Mesenchymal stem cell (in vitro differentiated cells and primary cell): Measurements from ENCODE around the gene AK2.
"Not testable (repeated sequence)": the region's sequence is repeated elsewhere in the genome, so short reads cannot be mapped to it uniquely, and the experiment has no call there.

Experiments
- DNase-seq: peaks from one replicate; pipeline ENCODE4 v3.0.0-alpha.2; 2013
- H2AFZ ChIP-seq: one replicate; pipeline ENCODE4 v1.6.1; 2013; ENCODE audit warnings: low read depth, mild to moderate bottlenecking, control low read depth, inconsistent platforms, low read length, moderate library complexity
- H2AK5ac ChIP-seq: 2 replicates; pipeline ENCODE4 v1.6.1; 2013; ENCODE audit warnings: low read length, moderate library complexity, mild to moderate bottlenecking, inconsistent platforms; ENCODE audit not compliant: severe bottlenecking
- H2BK120ac ChIP-seq: one replicate; pipeline ENCODE4 v1.6.1; 2013; ENCODE audit warnings: low read depth, mild to moderate bottlenecking, inconsistent platforms, low read length, moderate library complexity
- H2BK12ac ChIP-seq, 2 experiments: one replicate each; pipeline ENCODE4 v1.6.1; 2013; ENCODE audit warnings: inconsistent platforms in 2 of 2, low read length in 2 of 2, mild to moderate bottlenecking in 2 of 2, moderate library complexity in 2 of 2, control low read depth in 1 of 2
- H2BK15ac ChIP-seq: one replicate; pipeline ENCODE4 v1.6.1; 2013; ENCODE audit warnings: mild to moderate bottlenecking, low read depth, inconsistent platforms; ENCODE audit not compliant: poor library complexity, severe bottlenecking
- H2BK5ac ChIP-seq: 2 replicates; pipeline ENCODE4 v1.6.1; 2013; ENCODE audit warnings: low read depth, mild to moderate bottlenecking, low read length, control low read depth, inconsistent platforms; ENCODE audit not compliant: poor library complexity, severe bottlenecking
- H3K14ac ChIP-seq, 2 experiments: one replicate each; pipeline ENCODE4 v1.6.1; 2013; ENCODE audit warnings: inconsistent platforms in 2 of 2, low read length in 2 of 2, control low read depth in 1 of 2, mild to moderate bottlenecking in 1 of 2, moderate library complexity in 1 of 2
- H3K18ac ChIP-seq, 2 experiments: one replicate each; pipeline ENCODE4 v1.6.1; 2013; ENCODE audit warnings: inconsistent platforms in 2 of 2, low read length in 2 of 2, control low read depth in 1 of 2, low read depth in 1 of 2, mild to moderate bottlenecking in 1 of 2
- H3K23ac ChIP-seq, 2 experiments: one replicate each; pipeline ENCODE4 v1.6.1; 2013; ENCODE audit warnings: inconsistent platforms in 2 of 2, low read length in 2 of 2, mild to moderate bottlenecking in 2 of 2, moderate library complexity in 2 of 2, control low read depth in 1 of 2
- H3K27ac ChIP-seq: 2 replicates; pipeline ENCODE4 v1.5.1; 2013; ENCODE audit warnings: mild to moderate bottlenecking, moderate library complexity, low read length, control low read depth, inconsistent platforms; ENCODE audit not compliant: poor library complexity, severe bottlenecking
- H3K27me3 ChIP-seq, 2 experiments: 2 replicates each; pipeline versions ENCODE4 v1.6.1 to v1.7.0; 2013; ENCODE audit warnings: low read length in 2 of 2, mild to moderate bottlenecking in 2 of 2, moderate library complexity in 2 of 2, control low read depth in 1 of 2, inconsistent platforms in 1 of 2; ENCODE audit not compliant: control insufficient read depth in 1 of 2, insufficient read depth in 1 of 2
- H3K36me3 ChIP-seq, 2 experiments: 2 replicates each; pipeline versions ENCODE4 v1.6.1 to v1.7.0; 2013; ENCODE audit warnings: low read length in 2 of 2, control low read depth in 1 of 2, inconsistent platforms in 1 of 2, low read depth in 1 of 2, mild to moderate bottlenecking in 1 of 2; ENCODE audit not compliant: insufficient read depth in 2 of 2, control insufficient read depth in 1 of 2
- H3K4ac ChIP-seq, 2 experiments: one replicate each; pipeline ENCODE4 v1.6.1; 2013; ENCODE audit warnings: inconsistent platforms in 2 of 2, low read length in 2 of 2, mild to moderate bottlenecking in 2 of 2, moderate library complexity in 2 of 2, control low read depth in 1 of 2, low read depth in 1 of 2
- H3K4me1 ChIP-seq: 2 replicates; pipeline ENCODE4 v1.6.1; 2013; ENCODE audit warnings: low read depth, low read length, control low read depth; ENCODE audit not compliant: control insufficient read depth, insufficient read depth
- H3K4me2 ChIP-seq: 2 replicates; pipeline ENCODE4 v1.6.1; 2013; ENCODE audit warnings: low read length, mild to moderate bottlenecking, inconsistent platforms; ENCODE audit not compliant: poor library complexity, severe bottlenecking
- H3K4me3 ChIP-seq, 2 experiments: 2 replicates each; pipeline versions ENCODE4 v1.5.1 to v1.7.0; 2013; ENCODE audit warnings: low read length in 2 of 2, mild to moderate bottlenecking in 2 of 2, control low read depth in 1 of 2, low read depth in 1 of 2; ENCODE audit not compliant: insufficient read depth in 1 of 2
- H3K79me1 ChIP-seq: replicated peaks from 2 replicates; pipeline ENCODE4 v1.6.1; 2013; ENCODE audit warnings: mild to moderate bottlenecking, control low read depth, low read length, inconsistent platforms; ENCODE audit not compliant: poor library complexity, severe bottlenecking
- H3K9ac ChIP-seq: 2 replicates; pipeline ENCODE4 v1.7.0; 2013; ENCODE audit warnings: mild to moderate bottlenecking, low read length, moderate library complexity
- H3K9me3 ChIP-seq: 2 replicates; pipeline ENCODE4 v1.7.0; 2013; ENCODE audit warnings: mild to moderate bottlenecking, low read length; ENCODE audit not compliant: control insufficient read depth
- H4K8ac ChIP-seq: one replicate; pipeline ENCODE4 v1.6.1; 2013; ENCODE audit warnings: inconsistent platforms, mild to moderate bottlenecking, low read length, moderate library complexity
- H4K91ac ChIP-seq: one replicate; pipeline ENCODE4 v1.6.1; 2013; ENCODE audit warnings: mild to moderate bottlenecking, low read length, inconsistent platforms
- WGBS: methylation state at CpG from one replicate; pipeline ENCODE4 v1.1.7; 2013; ENCODE audit warnings: mixed read lengths; 5-methylcytosine and 5-hydroxymethylcytosine counted together

Gene AK2

DNA sequence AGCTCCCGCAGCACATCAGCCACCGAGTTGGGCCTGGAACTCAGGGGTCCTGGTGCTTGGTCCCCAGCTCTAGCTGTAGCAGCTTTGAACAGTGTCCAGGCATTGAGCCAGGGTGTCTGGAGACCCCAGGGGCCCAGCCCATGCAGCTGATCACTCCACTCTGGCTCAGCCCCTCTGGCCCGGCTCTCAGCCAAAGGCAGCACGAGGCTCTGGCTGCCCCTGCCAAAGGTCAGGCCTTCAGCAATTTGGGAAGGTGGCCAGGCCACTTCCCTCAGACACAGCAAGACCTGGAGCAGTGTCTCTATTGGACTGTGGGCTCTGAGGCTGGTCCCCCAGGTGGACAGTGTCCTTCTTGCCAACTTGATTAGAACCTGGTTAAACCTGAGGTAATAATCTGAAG lies 37.7 kb downstream of the AK2 start:
- Histone ChIP-seq H3K79me1 (peaks cover 10% of the 10 kb centered on the region), H3K4me3 (no peak overlapping the region), H4K8ac (peak overlapping the region; percentile 19), H3K36me3 (peaks cover 0 to 3% of the 10 kb centered on the region in 2 experiments), H3K14ac (no peak overlapping the region), H3K27me3 (no peaks in the 10 kb centered on the region), H2BK12ac (peak overlapping the region in 1 of 2 experiments; percentile 6), H3K4ac (peak overlapping the region in 1 of 2 experiments; percentile 15), H2BK15ac (peak overlapping the region; percentile 86), H3K18ac (no peak overlapping the region), H3K23ac (no peak overlapping the region), H2AFZ (no peak overlapping the region), H3K9ac (no peak overlapping the region), H3K4me2 (no peak overlapping the region), H3K9me3 (no peaks in the 10 kb centered on the region), H2BK120ac (no peak overlapping the region), H4K91ac (no peak overlapping the region), H2BK5ac (no peak overlapping the region), H3K4me1 (peaks cover 12% of the 10 kb centered on the region), H2AK5ac (no peak overlapping the region), H3K27ac (no peak overlapping the region)
- WGBS: 98% methylated on average over 4 of the region's 4 CpGs
- DNase-seq: no peak

DNA sequence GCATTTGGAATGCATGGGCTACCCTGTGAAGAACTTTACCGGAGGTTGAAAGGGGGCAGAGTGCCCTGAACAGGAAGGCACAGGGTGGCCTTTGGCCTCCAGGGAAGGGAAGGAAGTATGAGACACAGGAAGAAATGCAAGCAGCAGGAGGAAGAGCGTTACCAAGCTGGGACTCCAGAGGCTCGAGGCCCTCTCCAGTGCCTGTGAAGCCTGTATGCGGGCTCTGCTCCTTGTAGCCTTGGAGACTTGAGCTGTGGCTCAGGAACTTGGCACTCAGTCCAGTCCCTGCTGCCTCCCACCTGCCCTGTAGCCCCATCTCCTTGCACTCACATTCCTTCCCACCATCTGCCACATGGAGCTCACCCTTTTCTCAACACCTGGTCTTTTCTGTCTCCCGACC lies 38.6 kb downstream of the AK2 start:
- peaks cover 7% of the 10 kb centered on the region for H3K79me1 ChIP-seq

DNA sequence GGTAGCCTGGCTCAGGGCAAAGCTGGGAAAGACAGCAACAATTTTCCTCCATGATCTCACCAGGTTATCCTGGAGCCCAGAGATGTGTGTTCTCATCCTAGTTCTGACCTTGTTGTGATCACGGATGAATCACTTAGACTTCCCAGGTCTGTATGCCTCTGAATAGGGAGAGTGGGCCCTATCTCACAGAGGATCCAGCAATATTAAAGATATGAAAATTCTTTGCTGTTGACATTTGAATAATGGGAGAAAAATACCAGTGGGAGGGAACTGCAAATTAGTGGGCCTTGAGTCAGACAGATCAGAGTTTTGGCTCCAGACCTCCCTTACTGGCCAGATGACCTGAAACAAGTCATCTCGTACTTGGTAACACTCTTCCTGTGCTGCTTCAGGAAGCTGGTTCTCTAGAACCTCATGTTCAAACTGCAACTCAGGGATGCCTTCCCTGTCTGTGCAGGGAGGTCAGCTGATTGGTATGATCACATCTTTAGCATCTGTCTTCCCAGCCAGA lies 39.2 kb downstream of the AK2 start:
- 79% methylated on average over 2 of the region's 2 CpGs for WGBS
- no peak overlapping the region for H2AK5ac ChIP-seq
- peaks cover 0 to 3% of the 10 kb centered on the region in 2 experiments for H3K36me3 ChIP-seq
- H4K91ac ChIP-seq: no peak overlapping the region
- peaks cover 7% of the 10 kb centered on the region for H3K79me1 ChIP-seq
- peaks cover 17% of the 10 kb centered on the region for H3K4me1 ChIP-seq
- H3K23ac ChIP-seq: no peak overlapping the region
- H3K4me3 ChIP-seq: no peak overlapping the region
- H3K9ac ChIP-seq: peak overlapping the region; percentile 40
- no peak overlapping the region for H2BK15ac ChIP-seq
- no peak overlapping the region for H3K4me2 ChIP-seq
- peak; percentile 66 for DNase-seq
- H2AFZ ChIP-seq: no peak overlapping the region
- no peak overlapping the region for H4K8ac ChIP-seq
- H3K14ac ChIP-seq: no peak overlapping the region
- no peak overlapping the region for H3K27ac ChIP-seq
- H2BK5ac ChIP-seq: no peak overlapping the region
- no peak overlapping the region for H3K4ac ChIP-seq
- no peaks in the 10 kb centered on the region for H3K9me3 ChIP-seq
- H3K18ac ChIP-seq: peak overlapping the region in 1 of 2 experiments; percentile 69
- no peak overlapping the region for H2BK120ac ChIP-seq
- H3K27me3 ChIP-seq: no peaks in the 10 kb centered on the region
- no peak overlapping the region for H2BK12ac ChIP-seq

More for the DNA sequence above, 38.6 kb downstream of the AK2 start:
- Histone ChIP-seq H2BK5ac (no peak overlapping the region), H3K9ac (no peak overlapping the region), H3K18ac (peak overlapping the region; percentile 28 to 63), H2AK5ac (no peak overlapping the region), H3K4me3 (no peak overlapping the region), H3K4me1 (peaks cover 12% of the 10 kb centered on the region), H2BK12ac (no peak overlapping the region), H3K27me3 (no peaks in the 10 kb centered on the region), H3K36me3 (peaks cover 0 to 3% of the 10 kb centered on the region in 2 experiments), H3K4ac (peak overlapping the region; percentile 1 to 24), H4K91ac (peak overlapping the region; percentile 28), H3K23ac (no peak overlapping the region), H4K8ac (peak overlapping the region; percentile 1), H3K4me2 (no peak overlapping the region), H2BK120ac (no peak overlapping the region), H2AFZ (no peak overlapping the region), H2BK15ac (no peak overlapping the region), H3K9me3 (no peaks in the 10 kb centered on the region), H3K27ac (no peak overlapping the region), H3K14ac (no peak overlapping the region)
- DNase-seq: no peak
- WGBS: 68% methylated on average over 5 of the region's 5 CpGs

DNA sequence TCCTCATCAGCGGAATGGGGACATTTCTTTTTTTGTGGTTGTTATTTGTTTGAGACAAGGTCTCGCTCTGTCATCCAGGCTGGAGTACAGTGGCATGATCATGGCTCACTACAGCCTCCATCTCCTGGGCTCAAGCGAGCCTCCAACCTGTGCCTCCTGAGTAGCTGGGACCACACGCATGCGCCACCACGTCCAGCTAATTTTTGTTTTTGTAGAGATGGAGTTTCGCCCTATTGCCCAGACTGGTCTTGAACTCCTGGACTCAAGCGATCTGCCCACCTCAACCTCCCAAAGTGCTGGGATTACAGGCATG lies 43.4 kb downstream of the AK2 start:
- not testable (repeated sequence) for H2AFZ ChIP-seq

More for the DNA sequence above, 43.4 kb downstream of the AK2 start:
- peak overlapping the region in 1 of 2 experiments; percentile 23 for H3K18ac ChIP-seq
- H3K4me1 ChIP-seq: peaks cover 25% of the 10 kb centered on the region
- not testable (repeated sequence) for H2BK5ac ChIP-seq, H3K36me3 ChIP-seq, H2AK5ac ChIP-seq, H3K23ac ChIP-seq, H3K79me1 ChIP-seq, DNase-seq, H3K14ac ChIP-seq, H3K27me3 ChIP-seq, H4K91ac ChIP-seq, H3K4me3 ChIP-seq, H2BK15ac ChIP-seq, H3K4me2 ChIP-seq, H3K9me3 ChIP-seq, H3K27ac ChIP-seq, H4K8ac ChIP-seq, H3K9ac ChIP-seq, H3K4ac ChIP-seq
- peak overlapping the region in 1 of 2 experiments; percentile 15 for H2BK12ac ChIP-seq
- peak overlapping the region; percentile 77 for H2BK120ac ChIP-seq
- 95% methylated on average over 8 of the region's 8 CpGs for WGBS
